Esophagus squamous epithelium (tissue), 4 donors: Measurements from ENCODE around the gene EIF4EBP3.

ENCODE experiments used
- CTCF ChIP-seq, 6 experiments: fragments of 450-650 bp in 4 of 6; fragments of 200-600 bp in 2 of 6; sonication (generic) in 2 of 6; IDR thresholded peaks; one replicate each; pipeline ENCODE4 v1.5.1; 2016 to 2019; ENCODE audit warnings: antibody characterized with exemption in 6 of 6, mild to moderate bottlenecking in 4 of 6, moderate library complexity in 4 of 6
- POLR2A ChIP-seq, 4 donors: fragments of 450-650 bp; IDR thresholded peaks; one replicate each; pipeline ENCODE4 v1.6.1; 2017; ENCODE audit warnings: antibody characterized with exemption in 4 of 4, mild to moderate bottlenecking in 4 of 4, moderate library complexity in 3 of 4

- TF ChIP-seq POLR2A (IDR thresholded peaks at IDR 0.05) (no peak), CTCF (IDR thresholded peaks at IDR 0.05) (no peak)
These were observed 43.4 kb downstream of the EIF4EBP3 start for GRCh38 chr5:140590861-140591260.
